Measurements from ENCODE around the gene METTL6. TPM values are rescaled to one million over a fixed set of nuclear protein-coding genes. Genes with fewer than 3 reads are reported as not detected.
A peak's percentile ranks its signal among the peaks of the same experiment; 100 is the strongest.
"Not testable (repeated sequence)": the region's sequence is repeated elsewhere in the genome, so short reads cannot be mapped to it uniquely, and the experiment has no call there.

The METTL6 gene
- total RNA-seq, 6 donors from 2014 or later, result 10.5 to 20.7 (median 13.9) TPM

GRCh38 chr3:15367059-15367458 is 60.3 kb downstream of the METTL6 start:
- H3K27me3 ChIP-seq, result no peaks in the 10 kb centered on the region
- H3K4me1 ChIP-seq, result peaks cover 0 to 34% (median 14%) of the 10 kb centered on the region in 4 donors
- 34 to 48% methylated on average over 1 of the region's 1 CpG for WGBS, 2 donors
- DNase-seq (no peak), ATAC-seq (ENCODE audit: low FRiP score in 2 of 2) (no peak)
- H3K9me3 ChIP-seq, result no peaks in the 10 kb centered on the region
- no peak for TF ChIP-seq CTCF (IDR thresholded peaks at IDR 0.05)
- no peak for TF ChIP-seq POLR2A (IDR thresholded peaks at IDR 0.05)
- TF ChIP-seq EP300 (IDR thresholded peaks at IDR 0.05), result no peak
- no peak for TF ChIP-seq POLR2AphosphoS5 (IDR thresholded peaks at IDR 0.05)
- peak overlapping the region in 3 of 4 donors; percentile 60 to 83 (median 73) for H3K27ac ChIP-seq
- no peaks in the 10 kb centered on the region for H3K36me3 ChIP-seq
- H3K4me3 ChIP-seq, result no peak overlapping the region

GRCh38 chr3:15364078-15364477 is 63.3 kb downstream of the METTL6 start:
- not testable (repeated sequence) for H3K27me3 ChIP-seq; H3K9me3 ChIP-seq; ATAC-seq (ENCODE audit: low FRiP score in 2 of 2); H3K4me3 ChIP-seq; H3K27ac ChIP-seq; DNase-seq; H3K36me3 ChIP-seq
- 50 to 52% methylated on average over 6 of the region's 6 CpGs for WGBS, 2 donors
- peaks cover 0 to 34% (median 22%) of the 10 kb centered on the region in 4 donors for H3K4me1 ChIP-seq

- Histone ChIP-seq H3K4me3 (no peak overlapping the region), H3K4me1 (peaks cover 0 to 20% (median 11%) of the 10 kb centered on the region in 4 donors), H3K27me3 (no peaks in the 10 kb centered on the region), H3K9me3 (no peaks in the 10 kb centered on the region), H3K36me3 (no peaks in the 10 kb centered on the region), H3K27ac (peak overlapping the region in 3 of 4 donors; percentile 39 to 66 (median 47))
- DNase-seq, result no peak
- 56 to 61% methylated on average over 11 of the region's 11 CpGs for WGBS, 2 donors
- TF ChIP-seq CTCF (IDR thresholded peaks at IDR 0.05), result no peak
- TF ChIP-seq EP300 (IDR thresholded peaks at IDR 0.05), result no peak
- no peak for TF ChIP-seq POLR2A (IDR thresholded peaks at IDR 0.05)
- no peak for TF ChIP-seq POLR2AphosphoS5 (IDR thresholded peaks at IDR 0.05)
- peak in 1 of 2 donors; percentile 56 for ATAC-seq (ENCODE audit: low FRiP score in 2 of 2)
Observed at GRCh38 chr3:15361494-15362214, 65.7 kb downstream of the METTL6 start.

GRCh38 chr3:15360788-15361493 is 66.4 kb downstream of the METTL6 start:
- TF ChIP-seq EP300 (IDR thresholded peaks at IDR 0.05), result no peak
- no peak for TF ChIP-seq POLR2AphosphoS5 (IDR thresholded peaks at IDR 0.05)
- TF ChIP-seq CTCF (IDR thresholded peaks at IDR 0.05), result no peak
- no peak for TF ChIP-seq POLR2A (IDR thresholded peaks at IDR 0.05)
- no peaks in the 10 kb centered on the region for H3K36me3 ChIP-seq
- DNase-seq (no peak), ATAC-seq (ENCODE audit: low FRiP score in 2 of 2) (peak in 1 of 2 donors; percentile 47)
- 46 to 48% methylated on average over 1 of the region's 1 CpG for WGBS, 2 donors
- no peak overlapping the region for H3K4me3 ChIP-seq
- H3K9me3 ChIP-seq, result no peaks in the 10 kb centered on the region
- no peaks in the 10 kb centered on the region for H3K27me3 ChIP-seq
- H3K27ac ChIP-seq, result no peak overlapping the region
- peaks cover 6 to 24% (median 16%) of the 10 kb centered on the region in 4 donors for H3K4me1 ChIP-seq

Small RNA genes lying within 50 kb of the gene (small RNA-seq; reads per million reads assigned to genes)
- gene HMGN2P7, result 0 reads per million in 4 donors
- gene RNU6-1024P, result 0 reads per million in 4 donors

Other genes starting within 250 kb of the METTL6 start
- gene CAPN7, start 221.3 kb downstream of the METTL6 start, total RNA-seq, result 100 to 1,000 TPM in 1 of 6 donors, 10 to 100 TPM in 5; 42.3 to 119 (median 46.2) TPM
- 100 to 1,000 TPM in 2 of 6 donors, 10 to 100 TPM in 4; 83.8 to 150 (median 94.7) TPM for gene SH3BP5, start 95.0 kb downstream of the METTL6 start, total RNA-seq
- gene EAF1, start 54 bp upstream of the METTL6 start, total RNA-seq, result 10 to 100 TPM; 21.1 to 45.1 (median 31.7) TPM
- 10 to 100 TPM in 1 of 6 donors, 1 to 10 TPM in 5; 1.1 to 34.6 (median 2.6) TPM for gene COLQ, start 94.2 kb upstream of the METTL6 start, total RNA-seq
- gene HACL1, start 174.0 kb upstream of the METTL6 start, total RNA-seq, result 10 to 100 TPM; 12.9 to 32.5 (median 19.6) TPM
- 10 to 100 TPM in 5 of 6 donors, 1 to 10 TPM in 1; 6.8 to 32.2 (median 21.8) TPM for gene BTD, start 174.2 kb upstream of the METTL6 start, total RNA-seq